GM18873 (cell line): Measurements from ENCODE around the gene FGF12.

Source experiments
- ATAC-seq: cut with Tn5 transposase; IDR thresholded peaks from one replicate; pipeline ENCODE4 v1.9.1; 2021; ENCODE audit warnings: mild to moderate bottlenecking, moderate library complexity, moderate number of reproducible peaks; ENCODE audit not compliant: unreplicated experiment, low FRiP score

FGF12 gene

GRCh38 chr3:192156382-192156781 is 571.0 kb downstream of the FGF12 start:
- ATAC-seq, result no peak

- no peak for ATAC-seq
Measured at GRCh38 chr3:192155194-192155593, 572.1 kb downstream of the FGF12 start.

GRCh38 chr3:192133271-192133670 is 594.1 kb downstream of the FGF12 start:
- ATAC-seq, result no peak

- peak; percentile 74 for ATAC-seq
Measured at GRCh38 chr3:192130534-192131132, 596.7 kb downstream of the FGF12 start.

GRCh38 chr3:192129586-192129985 is 597.8 kb downstream of the FGF12 start:
- ATAC-seq, result no peak

GRCh38 chr3:192128922-192129321 is 598.4 kb downstream of the FGF12 start:
- ATAC-seq, result no peak

- no peak for ATAC-seq
Measured at GRCh38 chr3:192128060-192128459, 599.3 kb downstream of the FGF12 start.

GRCh38 chr3:192122832-192123594 is 604.3 kb downstream of the FGF12 start:
- ATAC-seq, result peak; percentile 84

- no peak for ATAC-seq
Measured at GRCh38 chr3:192121923-192122322, 605.4 kb downstream of the FGF12 start.

- no peak for ATAC-seq
Measured at GRCh38 chr3:192108820-192109219, 618.5 kb downstream of the FGF12 start.

GRCh38 chr3:192106543-192106942 is 620.8 kb downstream of the FGF12 start:
- ATAC-seq, result no peak

GRCh38 chr3:192092388-192093005 is 634.8 kb downstream of the FGF12 start:
- peak; percentile 41 for ATAC-seq

- ATAC-seq, result no peak
Measured at GRCh38 chr3:192091831-192092230, 635.5 kb downstream of the FGF12 start.

GRCh38 chr3:192090586-192090985 is 636.8 kb downstream of the FGF12 start:
- ATAC-seq, result peak; percentile 72
